ENCODE measurements around the gene EHF.

EHF gene

DNA sequence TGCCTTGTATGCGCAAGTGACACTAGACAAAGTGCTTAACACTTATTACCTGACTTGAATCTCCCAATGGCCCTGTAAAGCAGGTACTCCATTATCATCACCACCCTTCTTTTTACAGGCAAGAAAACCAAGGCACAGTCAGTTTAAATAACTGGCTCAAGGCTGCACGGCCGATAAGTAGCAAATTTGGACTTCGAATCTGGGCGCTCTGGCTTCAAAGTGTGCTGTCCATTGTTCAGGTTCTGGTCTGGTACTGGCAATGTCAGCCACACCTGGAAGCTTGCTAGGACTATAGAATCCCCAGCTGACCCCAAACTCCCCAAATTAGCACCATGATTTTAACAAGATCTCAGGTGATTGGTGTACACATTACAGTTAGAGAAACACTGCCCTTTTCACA, 19.3 kb upstream of the EHF start:
- no peak for DNase-seq (ENCODE audit: low read depth in 3 of 3)

DNA sequence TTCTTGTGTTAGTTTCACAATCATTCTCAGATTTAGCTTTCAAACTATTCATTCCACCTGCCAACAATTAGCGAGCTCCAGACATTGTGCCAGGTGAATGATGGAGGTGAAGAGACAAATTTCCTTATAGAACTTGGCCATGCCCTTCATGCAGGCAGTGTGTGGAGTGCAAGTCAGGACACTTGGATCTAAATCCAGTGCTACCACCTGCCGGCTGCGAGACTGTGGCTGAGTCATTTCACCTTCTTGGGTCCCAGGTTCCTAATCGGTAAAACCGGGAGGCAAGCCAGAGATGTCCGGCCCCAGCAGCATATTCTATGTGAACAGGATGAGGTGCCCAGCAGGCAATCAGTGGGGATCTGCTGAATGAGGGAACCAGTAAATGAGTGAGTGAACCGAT, 18.6 kb upstream of the EHF start:
- DNase-seq (ENCODE audit: low read depth in 3 of 3) = no peak

DNA sequence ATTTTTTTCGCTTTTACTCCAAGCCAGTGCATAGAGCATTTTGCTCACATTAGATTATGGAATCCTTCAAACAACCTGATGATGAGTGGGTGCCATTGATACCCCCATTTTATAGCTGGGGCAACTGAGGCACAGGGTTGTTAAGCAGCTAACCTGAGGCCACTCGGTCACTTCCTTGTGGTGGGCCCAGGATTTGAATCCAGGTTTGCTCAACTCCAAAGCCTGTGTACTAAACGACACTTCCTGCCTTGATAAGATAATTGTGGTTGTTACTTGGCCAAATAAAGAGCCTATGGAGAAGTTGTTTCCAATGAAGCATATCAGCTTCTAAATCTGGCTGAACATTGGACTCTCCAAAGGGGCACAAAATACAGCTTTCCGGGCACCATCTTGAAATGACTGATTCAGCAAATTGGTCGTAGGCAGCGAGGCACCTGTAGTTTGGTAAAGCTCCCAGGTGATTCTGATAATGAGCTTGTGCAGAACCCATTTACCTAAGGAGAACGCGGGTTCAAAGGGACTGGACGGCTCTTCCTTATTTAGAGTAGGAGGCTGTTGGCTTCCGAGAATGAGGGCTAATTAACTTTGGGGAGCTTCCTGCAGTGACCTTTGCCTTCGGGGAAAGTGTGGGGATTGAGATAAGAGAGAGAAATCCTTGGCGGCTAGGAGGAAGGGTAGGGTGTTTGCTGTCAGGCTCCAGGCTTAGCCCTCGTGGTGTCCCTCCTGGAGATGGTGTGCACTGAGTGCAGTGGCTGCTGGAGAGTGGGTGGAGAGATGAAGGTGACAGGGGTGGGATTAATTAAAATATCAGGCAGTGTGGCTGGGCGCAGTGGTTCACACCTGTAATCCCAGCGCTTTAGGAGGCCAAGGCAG, 17.5 kb upstream of the EHF start:
- DNase-seq (ENCODE audit: low read depth in 3 of 3) = no peak

- no peak for DNase-seq (ENCODE audit: low read depth in 3 of 3)
These were observed 16.7 kb upstream of the EHF start for GRCh38 chr11:34604145-34604544.

DNA sequence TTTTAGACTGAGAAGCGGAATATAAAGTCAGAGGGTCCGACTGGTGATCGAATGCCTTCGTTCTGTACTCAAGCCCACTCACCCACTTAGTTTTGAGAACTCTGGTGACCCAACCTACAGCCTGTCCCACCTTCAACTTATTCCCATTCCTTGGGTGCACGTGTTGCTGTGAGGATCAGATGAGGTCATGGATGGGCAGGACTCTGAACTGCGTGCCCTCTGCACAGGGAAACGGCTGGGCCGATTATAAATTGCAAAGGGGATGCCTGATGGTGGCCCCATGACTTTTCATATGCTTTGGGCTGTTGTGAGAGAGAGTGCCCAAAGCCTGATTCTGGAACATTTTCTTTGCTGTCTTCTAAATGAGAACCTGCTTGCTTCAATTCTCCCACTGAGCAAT, 16.0 kb upstream of the EHF start:
- DNase-seq (ENCODE audit: low read depth in 3 of 3) = no peak

DNA sequence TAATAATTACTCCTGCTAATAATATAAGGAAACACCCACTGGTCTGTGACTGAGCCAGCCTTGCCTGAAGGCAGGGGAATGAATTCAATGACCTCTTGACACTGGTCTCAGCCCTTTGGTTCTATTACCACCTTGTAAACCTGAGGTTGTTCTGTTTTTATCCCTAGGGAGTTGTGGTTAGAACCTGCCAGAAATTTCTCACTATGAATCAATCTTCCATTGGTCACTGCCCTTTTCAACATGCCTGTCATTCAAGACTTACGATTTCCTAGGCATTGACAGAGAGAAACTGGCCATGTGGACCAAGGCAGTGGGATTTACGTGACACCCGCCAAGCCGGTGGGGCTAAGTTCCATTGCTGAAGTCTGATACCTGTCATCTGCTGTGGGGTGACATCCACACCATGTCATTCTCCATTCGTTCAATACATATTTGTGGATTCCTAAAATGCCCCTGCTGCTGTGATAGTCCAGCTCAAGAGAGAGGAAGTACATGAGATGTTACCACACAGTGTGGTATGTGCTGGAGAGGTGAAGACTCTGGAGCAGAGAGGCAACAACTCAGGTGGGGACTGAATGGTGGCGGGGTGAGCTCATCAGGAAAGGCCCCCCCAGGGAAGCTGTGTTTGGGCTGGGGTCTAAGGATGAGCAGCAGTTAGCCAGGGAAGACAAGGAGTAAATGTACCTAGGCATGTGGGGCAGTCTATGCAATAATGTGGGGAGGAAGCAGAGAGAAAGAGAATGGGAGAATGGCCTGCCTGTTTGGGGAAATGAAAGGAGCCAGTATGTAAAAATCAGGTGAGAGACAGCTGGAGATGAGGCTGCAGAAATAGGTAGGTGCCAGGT, 15.2 kb upstream of the EHF start:
- no peak for DNase-seq (ENCODE audit: low read depth in 3 of 3)

DNA sequence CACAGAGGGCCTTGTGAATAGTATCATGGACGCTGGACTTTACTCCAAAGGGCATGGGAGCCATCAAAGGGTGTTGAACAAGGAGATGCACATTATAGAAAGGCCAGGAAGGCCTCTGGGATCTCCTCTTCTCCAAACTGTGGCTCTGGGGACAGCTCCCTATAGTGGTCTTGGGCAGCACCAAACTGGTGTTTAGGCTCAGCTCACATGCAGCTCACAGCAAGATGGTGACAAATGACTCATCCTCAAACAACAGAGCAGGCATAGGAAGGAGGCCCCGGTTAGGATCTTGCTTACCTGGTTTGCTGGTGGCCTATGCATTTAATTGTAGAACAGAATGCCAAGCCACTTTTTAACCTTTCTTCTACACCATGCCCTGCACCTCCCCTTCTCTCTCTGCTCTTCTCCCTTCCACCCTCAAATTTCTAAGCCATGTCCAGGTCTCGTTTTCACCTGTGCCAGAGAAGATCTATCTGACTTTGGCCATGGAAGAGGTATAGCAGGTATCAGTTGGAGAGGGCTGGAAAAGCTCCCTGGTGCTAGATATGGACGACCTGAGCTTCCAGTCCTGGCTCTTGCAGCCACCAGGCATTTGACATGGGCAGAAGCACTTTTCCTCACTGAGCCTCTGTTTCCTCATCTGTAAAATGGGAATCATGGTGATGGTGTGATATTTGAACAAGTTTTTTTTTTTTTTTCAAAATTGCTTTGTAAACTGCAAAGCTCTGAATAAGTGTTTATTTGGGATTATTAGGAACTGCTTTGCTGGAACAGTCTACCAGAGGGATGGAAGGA, 14.4 kb upstream of the EHF start:
- DNase-seq (ENCODE audit: low read depth in 3 of 3) = no peak

DNA sequence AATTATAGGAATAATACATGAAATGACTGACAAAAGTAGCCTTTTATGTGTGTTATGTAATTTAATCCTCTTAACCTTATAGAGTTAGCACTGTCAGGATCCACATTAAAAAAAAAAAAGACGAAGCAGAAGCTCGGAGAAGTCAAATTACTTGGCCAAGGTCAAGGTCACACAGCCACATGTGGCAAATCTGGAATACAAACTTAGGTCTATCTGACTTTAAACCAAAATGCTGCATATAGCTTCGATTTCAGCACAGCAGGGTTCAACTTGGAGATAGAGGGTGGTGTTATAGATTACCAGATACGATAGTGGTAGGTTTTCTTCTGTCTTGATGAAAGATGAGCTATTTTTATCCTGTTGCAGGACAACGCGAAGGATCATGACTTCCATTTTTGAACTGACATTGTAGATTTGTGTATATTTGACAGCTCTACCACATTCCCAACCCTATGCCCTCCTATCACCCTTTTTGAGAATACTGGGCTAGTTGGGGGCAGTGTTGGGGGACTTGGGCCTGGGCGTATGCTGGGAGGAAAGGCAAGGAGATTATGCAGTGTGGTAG, 11.6 kb upstream of the EHF start:
- no peak for DNase-seq (ENCODE audit: low read depth in 3 of 3)

GRCh38 chr11:34609850-34610249, 11.0 kb upstream of the EHF start:
- DNase-seq (ENCODE audit: low read depth in 3 of 3) = no peak

- no peak for DNase-seq (ENCODE audit: low read depth in 3 of 3)
These were observed 10.4 kb upstream of the EHF start for GRCh38 chr11:34610324-34611041.

DNA sequence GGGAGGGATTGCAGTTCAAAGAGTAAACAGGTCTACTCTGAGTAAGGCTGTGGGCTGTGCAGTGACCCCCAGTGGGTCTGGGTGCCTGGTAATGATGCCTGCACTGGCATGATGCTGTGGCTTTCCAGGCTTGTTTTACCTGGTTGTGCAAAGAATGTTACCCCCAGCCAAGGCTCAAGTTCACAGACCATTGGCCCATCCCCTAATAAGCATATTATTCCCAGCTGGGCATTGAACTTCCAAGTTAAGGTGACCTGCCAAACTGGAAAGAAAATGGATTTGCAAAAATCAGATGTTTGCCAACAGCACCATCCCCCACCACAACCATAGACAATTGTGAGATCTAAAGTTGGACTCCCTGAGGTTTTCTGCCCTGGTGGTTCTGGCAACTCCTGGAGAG, 7.9 kb upstream of the EHF start:
- DNase-seq (ENCODE audit: low read depth in 3 of 3) = no peak

DNA sequence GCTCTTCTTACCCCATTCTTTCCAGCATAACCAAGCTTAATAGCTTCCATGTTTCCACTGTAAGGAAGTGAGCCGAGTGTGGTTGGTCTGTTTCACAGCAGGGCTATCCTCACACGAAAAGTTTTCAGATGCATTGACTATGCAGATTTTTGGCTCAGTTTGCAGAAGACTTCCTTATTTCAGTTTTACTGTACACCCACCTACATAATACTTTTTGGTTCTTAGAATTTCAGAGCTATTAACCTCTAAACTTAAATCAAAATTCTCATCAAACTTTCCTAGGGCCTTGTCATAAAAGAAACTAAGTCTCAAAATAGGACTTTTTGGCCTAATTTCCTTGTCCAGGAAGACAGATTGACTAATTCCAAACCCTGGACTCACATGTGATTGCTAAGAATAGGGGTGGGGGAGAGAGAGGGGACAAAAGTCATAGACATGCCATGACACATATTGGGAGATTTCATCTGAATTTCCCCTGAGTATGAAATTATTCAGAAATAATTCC, 7.3 kb upstream of the EHF start:
- no peak for DNase-seq (ENCODE audit: low read depth in 3 of 3)

GRCh38 chr11:34614344-34615104, 6.4 kb upstream of the EHF start:
- no peak for DNase-seq (ENCODE audit: low read depth in 3 of 3)

GRCh38 chr11:34616086-34616485, 4.8 kb upstream of the EHF start:
- DNase-seq (ENCODE audit: low read depth in 3 of 3) = no peak

DNA sequence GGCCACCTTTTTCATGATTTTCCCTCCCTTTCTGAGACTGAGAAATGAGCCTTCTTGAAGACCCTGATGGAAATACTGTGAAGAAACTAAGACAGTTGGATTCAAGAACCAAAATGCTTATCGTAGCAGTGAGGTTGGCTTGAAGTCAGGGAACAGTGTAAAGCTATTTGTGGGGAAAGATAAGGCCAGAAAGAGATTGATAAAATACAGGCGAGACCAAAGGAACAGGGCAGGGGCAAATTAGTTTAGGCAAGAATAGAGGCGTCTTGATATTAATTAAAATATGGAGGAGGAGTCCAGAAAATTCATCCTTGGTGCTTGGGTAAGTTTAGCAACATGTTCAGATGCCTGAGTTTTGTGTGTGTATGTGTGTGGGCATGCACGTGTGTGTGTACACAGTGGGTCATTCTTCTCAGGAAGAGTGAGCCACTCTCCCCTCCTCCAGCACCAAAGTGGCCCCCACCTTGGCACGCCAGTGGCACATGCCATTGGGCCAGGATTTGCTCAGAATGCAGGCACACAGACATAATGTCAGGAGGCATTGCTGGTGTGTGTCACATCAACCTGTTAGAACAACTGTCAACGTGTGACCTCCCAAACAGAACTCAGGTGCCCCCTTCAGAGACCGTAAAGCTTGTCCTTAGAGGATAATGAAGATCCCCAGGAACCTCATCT, 3.9 kb upstream of the EHF start:
- DNase-seq (ENCODE audit: low read depth in 3 of 3) = no peak

DNA sequence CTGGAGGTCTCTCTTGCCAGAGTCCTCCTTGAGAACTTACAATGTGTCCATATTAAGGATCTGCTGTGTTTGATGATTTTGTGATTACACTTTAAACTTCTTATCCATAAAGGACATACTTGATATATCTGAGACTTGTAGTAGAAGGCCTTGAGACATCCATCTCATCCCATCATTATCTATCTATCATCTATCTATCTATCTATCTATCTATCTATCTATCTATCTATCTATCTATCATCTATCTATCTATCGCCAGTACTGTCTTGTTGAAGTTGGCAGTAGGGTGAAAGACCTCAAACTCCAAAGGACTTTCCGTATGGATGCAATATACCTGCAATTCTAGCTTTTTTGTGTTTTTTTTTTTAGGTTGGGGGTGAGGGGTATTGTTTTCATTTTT, 2.5 kb upstream of the EHF start:
- no peak for DNase-seq (ENCODE audit: low read depth in 3 of 3)

DNA sequence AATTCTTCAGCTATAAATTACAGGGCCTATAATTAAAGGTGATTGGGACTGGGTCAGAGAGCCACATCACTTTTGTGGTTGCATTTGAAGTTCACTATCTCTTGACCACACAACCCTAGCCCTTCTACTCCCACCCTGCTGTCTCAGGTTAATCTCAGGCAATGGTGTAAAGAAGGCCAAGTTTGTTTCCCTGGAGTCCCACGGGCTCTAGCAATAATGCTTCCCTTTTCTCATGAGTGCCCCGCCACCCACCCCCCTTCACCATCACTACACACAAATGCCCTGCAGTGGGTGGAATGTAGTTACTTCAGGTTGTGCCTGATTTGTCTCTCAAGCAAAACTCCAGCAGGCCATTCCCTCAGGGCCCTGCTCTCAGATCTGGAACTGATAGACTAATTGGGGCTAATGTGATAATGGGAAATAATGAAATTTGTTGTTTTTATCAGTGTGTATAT, 1.8 kb upstream of the EHF start:
- DNase-seq (ENCODE audit: low read depth in 3 of 3) = no peak

- DNase-seq (ENCODE audit: low read depth in 3 of 3) = no peak
These were observed 691 bp upstream of the EHF start for GRCh38 chr11:34620202-34620601.

DNA sequence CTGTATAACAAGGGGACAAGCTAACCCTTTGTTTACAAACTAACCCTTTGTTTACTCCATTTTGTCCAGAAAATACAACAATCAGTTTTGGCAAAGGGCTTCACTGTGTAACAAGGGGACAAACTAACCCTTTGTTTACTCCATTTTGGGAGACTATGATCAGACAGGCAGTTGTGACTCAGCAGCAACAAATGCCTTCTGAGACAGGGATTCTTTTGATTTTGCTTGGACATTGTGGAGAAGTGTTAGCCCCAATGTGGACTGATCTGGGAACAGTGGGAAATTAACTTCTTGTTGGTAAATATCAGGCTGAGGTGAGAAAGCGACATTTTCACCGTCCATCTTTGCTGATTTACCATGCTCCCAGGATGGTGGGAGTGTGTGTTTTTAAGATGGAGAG, 983 bp downstream of the EHF start:
- no peak for DNase-seq (ENCODE audit: low read depth in 3 of 3)

- no peak for DNase-seq (ENCODE audit: low read depth in 3 of 3)
These were observed 2.6 kb downstream of the EHF start for GRCh38 chr11:34623463-34623862.

Measured in stimulated activated CD4-positive, alpha-beta T cell treated with anti-CD3 and anti-CD28 coated beads, TNF-alpha, amount 100 ng/mL, for 48 hours (primary cell).